GM06990 (cell line): ENCODE results near the gene TUBA8.
"Not testable (repeated sequence)": the region's sequence is repeated elsewhere in the genome, so short reads cannot be mapped to it uniquely, and the experiment has no call there.

Source experiments
- DNase-seq: peaks from one replicate; pipeline ENCODE4 v3.0.0-alpha.2; 2011; ENCODE audit not compliant: insufficient read length; ENCODE audit errors: extremely low read depth
- H3K27me3 ChIP-seq: replicated peaks from 2 replicates; pipeline ENCODE4 v1.6.0; 2011; ENCODE audit warnings: low read length; ENCODE audit not compliant: control insufficient read depth, insufficient read depth
- H3K36me3 ChIP-seq: 2 replicates; pipeline ENCODE4 v1.5.1; 2011; ENCODE audit warnings: low read length; ENCODE audit not compliant: control insufficient read depth, insufficient read depth
- H3K4me3 ChIP-seq: replicated peaks from 2 replicates; pipeline ENCODE4 v1.5.1; 2011; ENCODE audit warnings: low read depth, mild to moderate bottlenecking, control low read depth, low read length
- TF ChIP-seq, protein P1 (sequence below): IDR thresholded peaks from 2 replicates; pipeline ENCODE4 v1.5.1; 2011; ENCODE audit warnings: low read length, control low read depth, mild to moderate bottlenecking, inconsistent platforms; ENCODE audit not compliant: insufficient read depth, poor library complexity, severe bottlenecking

The TUBA8 gene

GRCh38 chr22:18121506-18121905 lies 10.9 kb downstream of the TUBA8 start:
- Histone ChIP-seq H3K36me3 (peaks cover 4% of the 10 kb centered on the region), H3K4me3 (no peak overlapping the region), H3K27me3 (no peaks in the 10 kb centered on the region)
- TF ChIP-seq, protein P1, sequence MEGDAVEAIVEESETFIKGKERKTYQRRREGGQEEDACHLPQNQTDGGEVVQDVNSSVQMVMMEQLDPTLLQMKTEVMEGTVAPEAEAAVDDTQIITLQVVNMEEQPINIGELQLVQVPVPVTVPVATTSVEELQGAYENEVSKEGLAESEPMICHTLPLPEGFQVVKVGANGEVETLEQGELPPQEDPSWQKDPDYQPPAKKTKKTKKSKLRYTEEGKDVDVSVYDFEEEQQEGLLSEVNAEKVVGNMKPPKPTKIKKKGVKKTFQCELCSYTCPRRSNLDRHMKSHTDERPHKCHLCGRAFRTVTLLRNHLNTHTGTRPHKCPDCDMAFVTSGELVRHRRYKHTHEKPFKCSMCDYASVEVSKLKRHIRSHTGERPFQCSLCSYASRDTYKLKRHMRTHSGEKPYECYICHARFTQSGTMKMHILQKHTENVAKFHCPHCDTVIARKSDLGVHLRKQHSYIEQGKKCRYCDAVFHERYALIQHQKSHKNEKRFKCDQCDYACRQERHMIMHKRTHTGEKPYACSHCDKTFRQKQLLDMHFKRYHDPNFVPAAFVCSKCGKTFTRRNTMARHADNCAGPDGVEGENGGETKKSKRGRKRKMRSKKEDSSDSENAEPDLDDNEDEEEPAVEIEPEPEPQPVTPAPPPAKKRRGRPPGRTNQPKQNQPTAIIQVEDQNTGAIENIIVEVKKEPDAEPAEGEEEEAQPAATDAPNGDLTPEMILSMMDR = no peak
- no peak for DNase-seq

GRCh38 chr22:18121954-18122554 lies 11.4 kb downstream of the TUBA8 start:
- TF ChIP-seq, protein P1 = no peak
- Histone ChIP-seq H3K27me3 (no peaks in the 10 kb centered on the region), H3K36me3 (peaks cover 8% of the 10 kb centered on the region), H3K4me3 (no peak overlapping the region)
- no peak for DNase-seq

GRCh38 chr22:18123476-18124025 lies 12.9 kb downstream of the TUBA8 start:
- not testable (repeated sequence) for DNase-seq, H3K27me3 ChIP-seq, H3K36me3 ChIP-seq, H3K4me3 ChIP-seq

GRCh38 chr22:18126606-18127005 lies 16.0 kb downstream of the TUBA8 start:
- TF ChIP-seq, protein P1 = no peak
- H3K4me3 ChIP-seq = no peak overlapping the region
- DNase-seq = no peak
- peaks cover 8% of the 10 kb centered on the region for H3K36me3 ChIP-seq
- H3K27me3 ChIP-seq = no peaks in the 10 kb centered on the region

DNA sequence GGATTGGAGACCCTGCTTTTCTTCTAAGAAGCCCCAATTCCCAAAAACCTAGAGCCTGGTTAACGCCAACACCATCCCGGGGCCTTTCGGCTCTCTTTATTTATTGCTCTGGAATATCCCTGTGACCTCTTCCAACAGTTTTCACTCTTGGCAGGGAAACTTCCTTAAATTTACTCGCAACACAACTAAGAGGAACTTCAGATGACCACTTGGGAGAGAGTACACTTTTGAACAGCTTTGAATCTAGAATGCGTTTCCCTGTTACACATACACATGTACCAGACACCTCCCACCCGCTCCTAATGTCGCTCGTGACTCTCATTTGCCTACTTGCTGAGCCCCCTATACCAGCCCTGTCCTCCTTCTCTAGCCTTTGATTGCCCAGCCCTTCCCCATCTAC lies 19.4 kb downstream of the TUBA8 start:
- Histone ChIP-seq H3K36me3 (peaks cover 6% of the 10 kb centered on the region), H3K4me3 (no peak overlapping the region), H3K27me3 (no peaks in the 10 kb centered on the region)
- TF ChIP-seq, protein P1 = no peak
- DNase-seq = no peak

DNA sequence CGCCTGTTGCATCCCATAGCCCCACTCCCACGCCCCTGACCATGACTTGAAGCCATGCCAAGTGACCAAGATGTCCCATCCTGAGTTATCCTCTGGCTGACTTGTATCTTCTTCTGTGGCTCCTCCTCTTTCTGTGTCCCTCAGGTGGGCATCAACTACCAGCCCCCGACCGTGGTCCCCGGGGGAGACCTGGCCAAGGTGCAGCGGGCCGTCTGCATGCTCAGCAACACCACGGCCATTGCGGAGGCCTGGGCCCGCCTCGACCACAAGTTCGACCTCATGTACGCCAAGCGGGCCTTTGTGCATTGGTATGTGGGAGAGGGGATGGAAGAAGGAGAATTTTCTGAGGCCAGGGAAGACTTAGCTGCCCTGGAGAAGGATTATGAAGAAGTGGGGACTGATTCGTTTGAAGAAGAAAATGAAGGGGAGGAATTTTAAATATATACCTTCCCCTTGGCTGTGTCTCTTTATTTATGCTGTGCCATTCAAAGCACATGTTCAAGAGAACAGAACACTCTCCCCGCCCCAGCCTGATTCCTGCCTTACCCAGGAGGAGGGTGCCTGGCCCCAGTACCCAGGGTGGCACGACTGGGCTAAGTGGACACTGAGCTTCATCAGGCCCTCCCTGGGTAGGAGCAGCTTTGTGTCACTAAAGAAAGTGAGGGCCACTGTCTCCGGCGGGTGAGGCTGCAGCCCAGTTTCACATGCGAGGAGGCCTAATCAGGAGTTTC lies 20.3 kb downstream of the TUBA8 start:
- H3K36me3 ChIP-seq = peaks cover 6% of the 10 kb centered on the region
- TF ChIP-seq, protein P1 = no peak
- DNase-seq = no peak
- H3K27me3 ChIP-seq = no peaks in the 10 kb centered on the region
- no peak overlapping the region for H3K4me3 ChIP-seq
